ENCODE results near the gene DISC1.
"Not testable (repeated sequence)": the region's sequence is repeated elsewhere in the genome, so short reads cannot be mapped to it uniquely, and the experiment has no call there.

The DISC1 gene

GRCh38 chr1:231781892-231782291 lies 155.3 kb downstream of the DISC1 start:
- DNase-seq: no peak

GRCh38 chr1:231785073-231785472 lies 158.5 kb downstream of the DISC1 start:
- not testable (repeated sequence) for DNase-seq

- no peak for DNase-seq
Observed at GRCh38 chr1:231786126-231786525, 159.5 kb downstream of the DISC1 start.

- DNase-seq: no peak
Observed at GRCh38 chr1:231792634-231793033, 166.0 kb downstream of the DISC1 start.

GRCh38 chr1:231793893-231794292 lies 167.3 kb downstream of the DISC1 start:
- DNase-seq: no peak

- no peak for DNase-seq
Observed at GRCh38 chr1:231796141-231796540, 169.6 kb downstream of the DISC1 start.

- no peak for DNase-seq
Observed at GRCh38 chr1:231799363-231799986, 172.9 kb downstream of the DISC1 start.

GRCh38 chr1:231800108-231800507 lies 173.5 kb downstream of the DISC1 start:
- no peak for DNase-seq

GRCh38 chr1:231801042-231801585 lies 174.5 kb downstream of the DISC1 start:
- no peak for DNase-seq

- no peak for DNase-seq
Observed at GRCh38 chr1:231803353-231803752, 176.8 kb downstream of the DISC1 start.

- DNase-seq: no peak
Observed at GRCh38 chr1:231806623-231807495, 180.3 kb downstream of the DISC1 start.

GRCh38 chr1:231807541-231807940 lies 181.0 kb downstream of the DISC1 start:
- DNase-seq: no peak

GRCh38 chr1:231808116-231808515 lies 181.5 kb downstream of the DISC1 start:
- DNase-seq: no peak

GRCh38 chr1:231808990-231809389 lies 182.4 kb downstream of the DISC1 start:
- no peak for DNase-seq

GRCh38 chr1:231810415-231810814 lies 183.8 kb downstream of the DISC1 start:
- DNase-seq: no peak

GRCh38 chr1:231814021-231814420 lies 187.4 kb downstream of the DISC1 start:
- no peak for DNase-seq

GRCh38 chr1:231814521-231814920 lies 187.9 kb downstream of the DISC1 start:
- no peak for DNase-seq

- no peak for DNase-seq
Observed at GRCh38 chr1:231817801-231818200, 191.2 kb downstream of the DISC1 start.

GRCh38 chr1:231818337-231818736 lies 191.7 kb downstream of the DISC1 start:
- no peak for DNase-seq

- no peak for DNase-seq
Observed at GRCh38 chr1:231821281-231821680, 194.7 kb downstream of the DISC1 start.

- DNase-seq: no peak
Observed at GRCh38 chr1:231822041-231822440, 195.5 kb downstream of the DISC1 start.

- DNase-seq: no peak
Observed at GRCh38 chr1:231826566-231826965, 200.0 kb downstream of the DISC1 start.

- no peak for DNase-seq
Observed at GRCh38 chr1:231827337-231828105, 200.9 kb downstream of the DISC1 start.
